Measurements from ENCODE around the gene SUMF1. TPM values are rescaled to one million over a fixed set of nuclear protein-coding genes. Genes with fewer than 3 reads are reported as not detected.

Gene SUMF1
- polyA plus RNA-seq, 1 donor (not counting 4 experiments of a cell fraction or from before 2014, with no cell fraction given): 36.1 TPM

- Histone ChIP-seq H3K4me3 (ENCODE audit: control insufficient read depth in 2 of 3, extremely low read depth in 1 of 3, insufficient read depth in 2 of 3, low read depth in 1 of 3, low read length in 3 of 3) (no peak overlapping the region), H3K9ac (ENCODE audit: control insufficient read depth, extremely low read depth, insufficient read depth, low read length) (no peak overlapping the region), H3K27me3 (ENCODE audit: control insufficient read depth, extremely low read depth, insufficient read depth, low read length) (no peaks in the 10 kb centered on the region), H3K9me1 (ENCODE audit: control insufficient read depth, extremely low read depth, insufficient read depth, low read length) (no peaks in the 10 kb centered on the region), H4K20me1 (ENCODE audit: control insufficient read depth, extremely low read depth, insufficient read depth, low read length) (no peaks in the 10 kb centered on the region), H3K36me3 (ENCODE audit: control insufficient read depth in 2 of 2, extremely low read depth in 1 of 2, insufficient read depth in 2 of 2, low read length in 2 of 2) (no peaks in the 10 kb centered on the region), H3K9me3 (ENCODE audit: control insufficient read depth, low read depth, low read length) (no peaks in the 10 kb centered on the region), H3K27ac (ENCODE audit: control insufficient read depth, insufficient read depth, low read length) (no peak overlapping the region), H2AFZ (ENCODE audit: control insufficient read depth, low read length) (no peak overlapping the region), H3K4me1 (ENCODE audit: control insufficient read depth, extremely low read depth, insufficient read depth, low read length) (peaks cover 4% of the 10 kb centered on the region), H3K4me2 (ENCODE audit: control insufficient read depth, extremely low read depth, insufficient read depth, low read depth, low read length) (no peak overlapping the region), H3K79me2 (ENCODE audit: control insufficient read depth, insufficient read depth, low read length) (no peaks in the 10 kb centered on the region)
- no peak for DNase-seq (ENCODE audit: low read depth, low spot score)
- no peak for FAIRE-seq
- TF ChIP-seq CTCF (optimal IDR thresholded peaks at IDR 0.05 in 1 of 3, IDR thresholded peaks at IDR 0.05 in 1 of 3, conservative IDR thresholded peaks at IDR 0.05 in 1 of 3; ENCODE audit: extremely low read depth in 1 of 3, insufficient read depth in 2 of 3, low read length in 3 of 3) (no peak), EZH2 (IDR thresholded peaks at IDR 0.05; ENCODE audit: low read length) (no peak)
- dilution Hi-C loops (cut with MboI; ENCODE audit: extremely low pct_ligation_motif_present, low sequenced_read_pairs): no loop called here
These were observed 39.5 kb upstream of the SUMF1 start for GRCh38 chr3:4506559-4507023.

- Histone ChIP-seq H3K9me1 (ENCODE audit: control insufficient read depth, extremely low read depth, insufficient read depth, low read length) (no peaks in the 10 kb centered on the region), H3K4me3 (ENCODE audit: control insufficient read depth in 2 of 3, extremely low read depth in 1 of 3, insufficient read depth in 2 of 3, low read depth in 1 of 3, low read length in 3 of 3) (no peak overlapping the region), H3K4me1 (ENCODE audit: control insufficient read depth, extremely low read depth, insufficient read depth, low read length) (peaks cover 4% of the 10 kb centered on the region), H2AFZ (ENCODE audit: control insufficient read depth, low read length) (no peak overlapping the region), H3K9ac (ENCODE audit: control insufficient read depth, extremely low read depth, insufficient read depth, low read length) (no peak overlapping the region), H3K9me3 (ENCODE audit: control insufficient read depth, low read depth, low read length) (no peaks in the 10 kb centered on the region), H3K79me2 (ENCODE audit: control insufficient read depth, insufficient read depth, low read length) (no peaks in the 10 kb centered on the region), H3K27ac (ENCODE audit: control insufficient read depth, insufficient read depth, low read length) (no peak overlapping the region), H3K4me2 (ENCODE audit: control insufficient read depth, extremely low read depth, insufficient read depth, low read depth, low read length) (no peak overlapping the region), H4K20me1 (ENCODE audit: control insufficient read depth, extremely low read depth, insufficient read depth, low read length) (no peaks in the 10 kb centered on the region), H3K27me3 (ENCODE audit: control insufficient read depth, extremely low read depth, insufficient read depth, low read length) (no peaks in the 10 kb centered on the region), H3K36me3 (ENCODE audit: control insufficient read depth in 2 of 2, extremely low read depth in 1 of 2, insufficient read depth in 2 of 2, low read length in 2 of 2) (no peaks in the 10 kb centered on the region)
- dilution Hi-C loops (cut with MboI; ENCODE audit: extremely low pct_ligation_motif_present, low sequenced_read_pairs): no loop called here
- FAIRE-seq (no peak), DNase-seq (ENCODE audit: low read depth, low spot score) (no peak)
- no peak for TF ChIP-seq CTCF (optimal IDR thresholded peaks at IDR 0.05 in 1 of 3, IDR thresholded peaks at IDR 0.05 in 1 of 3, conservative IDR thresholded peaks at IDR 0.05 in 1 of 3; ENCODE audit: extremely low read depth in 1 of 3, insufficient read depth in 2 of 3, low read length in 3 of 3)
- no peak for TF ChIP-seq EZH2 (IDR thresholded peaks at IDR 0.05; ENCODE audit: low read length)
These were observed 38.9 kb upstream of the SUMF1 start for GRCh38 chr3:4505688-4506558.

All from keratinocyte (primary cell).